Measurements from ENCODE around the gene VWA8. TPM values are rescaled to one million over a fixed set of nuclear protein-coding genes. Genes with fewer than 3 reads are reported as not detected.

The VWA8 gene
- polyA plus RNA-seq, 3 donors, result 2.0 to 4.4 (median 3.4) TPM

GRCh38 chr13:41606646-41607045 is 354.3 kb downstream of the VWA8 start:
- H3K4me2 ChIP-seq (replicated peaks; ENCODE audit: extremely low read depth, low read length, poor library complexity, severe bottlenecking), result no peak overlapping the region
- intact Hi-C loops (cut with micrococcal nuclease), result no loop called here
- Mint-ChIP-seq H3K27me3 (ENCODE audit: low read depth in 3 of 3) (no peaks in the 10 kb centered on the region), H3K4me1 (no peaks in the 10 kb centered on the region), H3K27ac (no peak overlapping the region), H3K36me3 (peaks cover 48 to 53% of the 10 kb centered on the region in 2 donors), H3K9me3 (peaks cover 0 to 2% (median 0%) of the 10 kb centered on the region in 7 donors), H3K4me3 (no peak overlapping the region)
- no peak overlapping the region for H2AFZ ChIP-seq (ENCODE audit: insufficient read depth, low read depth, low read length, poor library complexity, severe bottlenecking)
- no peak overlapping the region for H3K27ac ChIP-seq (ENCODE audit: low read depth in 1 of 2, low read length in 2 of 2)
- H3K4me3 ChIP-seq (replicated peaks in 1 of 3; ENCODE audit: low read depth in 2 of 3, low read length in 3 of 3), result no peak overlapping the region
- no peak for TF ChIP-seq CTCF (IDR thresholded peaks at IDR 0.05)
- peaks cover 8 to 25% of the 10 kb centered on the region in 2 donors for H3K36me3 ChIP-seq (replicated peaks in 1 of 2; ENCODE audit: control insufficient read depth in 1 of 2, insufficient read depth in 2 of 2, low read length in 2 of 2)
- no peaks in the 10 kb centered on the region for H4K20me1 ChIP-seq (ENCODE audit: insufficient read depth, low read length)
- DNase-seq, result no peak
- no peaks in the 10 kb centered on the region for H3K4me1 ChIP-seq (ENCODE audit: control insufficient read depth in 1 of 2, insufficient read depth in 2 of 2, low read length in 2 of 2)
- no CpG with 5 or more reads among the region's 2 CpGs for WGBS (ENCODE audit: insufficient coverage)
- H3K79me2 ChIP-seq (ENCODE audit: insufficient read depth, low read length), result no peaks in the 10 kb centered on the region
- no peaks in the 10 kb centered on the region for H3K27me3 ChIP-seq (ENCODE audit: control insufficient read depth in 2 of 2, insufficient read depth in 2 of 2, low read length in 2 of 2)
- H3K9ac ChIP-seq (ENCODE audit: insufficient read depth, low read length, poor library complexity, severe bottlenecking), result no peak overlapping the region
- H3K9me3 ChIP-seq (replicated peaks in 1 of 2; ENCODE audit: control insufficient read depth in 1 of 2, insufficient read depth in 1 of 2, low read length in 2 of 2), result no peaks in the 10 kb centered on the region

- Mint-ChIP-seq H3K36me3 (peaks cover 43 to 47% of the 10 kb centered on the region in 2 donors), H3K9me3 (peaks cover 0 to 2% (median 0%) of the 10 kb centered on the region in 7 donors), H3K4me3 (no peak overlapping the region), H3K4me1 (no peaks in the 10 kb centered on the region), H3K27me3 (ENCODE audit: low read depth in 3 of 3) (peaks cover 0 to 2% (median 0%) of the 10 kb centered on the region in 3 donors), H3K27ac (peak overlapping the region in 2 of 7 donors; percentile 28 to 49)
- no peak for DNase-seq
- Histone ChIP-seq H3K4me1 (ENCODE audit: control insufficient read depth in 1 of 2, insufficient read depth in 2 of 2, low read length in 2 of 2) (no peaks in the 10 kb centered on the region), H3K36me3 (replicated peaks in 1 of 2; ENCODE audit: control insufficient read depth in 1 of 2, insufficient read depth in 2 of 2, low read length in 2 of 2) (peaks cover 0 to 15% of the 10 kb centered on the region in 2 donors), H3K27ac (ENCODE audit: low read depth in 1 of 2, low read length in 2 of 2) (no peak overlapping the region), H3K4me3 (replicated peaks in 1 of 3; ENCODE audit: low read depth in 2 of 3, low read length in 3 of 3) (no peak overlapping the region), H2AFZ (ENCODE audit: insufficient read depth, low read depth, low read length, poor library complexity, severe bottlenecking) (no peak overlapping the region), H3K9ac (ENCODE audit: insufficient read depth, low read length, poor library complexity, severe bottlenecking) (no peak overlapping the region), H3K9me3 (replicated peaks in 1 of 2; ENCODE audit: control insufficient read depth in 1 of 2, insufficient read depth in 1 of 2, low read length in 2 of 2) (no peaks in the 10 kb centered on the region), H4K20me1 (ENCODE audit: insufficient read depth, low read length) (no peaks in the 10 kb centered on the region), H3K79me2 (ENCODE audit: insufficient read depth, low read length) (no peaks in the 10 kb centered on the region), H3K4me2 (replicated peaks; ENCODE audit: extremely low read depth, low read length, poor library complexity, severe bottlenecking) (no peak overlapping the region), H3K27me3 (ENCODE audit: control insufficient read depth in 2 of 2, insufficient read depth in 2 of 2, low read length in 2 of 2) (no peaks in the 10 kb centered on the region)
- TF ChIP-seq CTCF (IDR thresholded peaks at IDR 0.05), result no peak
- 96% methylated on average over 3 of the region's 5 CpGs for WGBS (ENCODE audit: insufficient coverage)
- intact Hi-C loops (cut with micrococcal nuclease), result no loop called here
Measured at GRCh38 chr13:41605319-41606285, 355.3 kb downstream of the VWA8 start.
